DMS 273 (cell line): ENCODE results near the gene SLC25A21.
"Not testable (repeated sequence)": the region's sequence is repeated elsewhere in the genome, so short reads cannot be mapped to it uniquely, and the experiment has no call there.

Experiments used
- DNase-seq: peaks from one replicate; lab custom pipeline; 2025; ENCODE audit not compliant: unreplicated experiment; lab: John Stamatoyannopoulos, UW

Gene SLC25A21

GRCh38 chr14:37172024-37172869 is at the start of gene SLC25A21:
TSS of gene SLC25A21 (minus strand) at chr14:37172606.
- DNase-seq: peak; percentile 90

GRCh38 chr14:37221073-37221472 is 48.7 kb upstream of the SLC25A21 start:
- DNase-seq: no peak

GRCh38 chr14:37215345-37215744 is 42.9 kb upstream of the SLC25A21 start:
- DNase-seq: no peak

- DNase-seq: no peak
These were observed 40.6 kb upstream of the SLC25A21 start for GRCh38 chr14:37213016-37213415.

GRCh38 chr14:37210448-37210847 is 38.0 kb upstream of the SLC25A21 start:
- DNase-seq: no peak

- DNase-seq: not testable (repeated sequence)
These were observed 37.2 kb upstream of the SLC25A21 start for GRCh38 chr14:37209617-37210016.

GRCh38 chr14:37205623-37206605 is 33.5 kb upstream of the SLC25A21 start:
- DNase-seq: peak; percentile 20

GRCh38 chr14:37203423-37203822 is 31.0 kb upstream of the SLC25A21 start:
- DNase-seq: no peak

- DNase-seq: no peak
These were observed 30.4 kb upstream of the SLC25A21 start for GRCh38 chr14:37202812-37203211.

GRCh38 chr14:37202265-37202664 is 29.9 kb upstream of the SLC25A21 start:
- no peak for DNase-seq

GRCh38 chr14:37201724-37202123 is 29.3 kb upstream of the SLC25A21 start:
- DNase-seq: no peak

- no peak for DNase-seq
These were observed 26.5 kb upstream of the SLC25A21 start for GRCh38 chr14:37198907-37199306.

- no peak for DNase-seq
These were observed 25.8 kb upstream of the SLC25A21 start for GRCh38 chr14:37198273-37198598.

GRCh38 chr14:37197421-37198272 is 25.2 kb upstream of the SLC25A21 start, which contains the start of gene MIPOL1:
TSS of gene MIPOL1 (plus strand) at chr14:37197937. CDS start at chr14:37247889, 49,952 bp downstream.
- DNase-seq: peak; percentile 93

- no peak for DNase-seq
These were observed 24.4 kb upstream of the SLC25A21 start for GRCh38 chr14:37196604-37197420.

- DNase-seq: no peak
These were observed 22.9 kb upstream of the SLC25A21 start for GRCh38 chr14:37195327-37195726.

- DNase-seq: no peak
These were observed 22.3 kb upstream of the SLC25A21 start for GRCh38 chr14:37194698-37195097.

- DNase-seq: not testable (repeated sequence)
These were observed 17.3 kb upstream of the SLC25A21 start for GRCh38 chr14:37189733-37190132.

GRCh38 chr14:37187840-37188577 is 15.6 kb upstream of the SLC25A21 start:
- DNase-seq: not testable (repeated sequence)
